NCI-H146 treated with DMSO at 0.1 percent for 48 hours (cell line): Measurements from ENCODE around the gene DIP2A.

Experiments used
- DNase-seq: peaks from one replicate; lab custom pipeline; 2025; ENCODE audit not compliant: unreplicated experiment; lab: John Stamatoyannopoulos, UW

The DIP2A gene

DNA sequence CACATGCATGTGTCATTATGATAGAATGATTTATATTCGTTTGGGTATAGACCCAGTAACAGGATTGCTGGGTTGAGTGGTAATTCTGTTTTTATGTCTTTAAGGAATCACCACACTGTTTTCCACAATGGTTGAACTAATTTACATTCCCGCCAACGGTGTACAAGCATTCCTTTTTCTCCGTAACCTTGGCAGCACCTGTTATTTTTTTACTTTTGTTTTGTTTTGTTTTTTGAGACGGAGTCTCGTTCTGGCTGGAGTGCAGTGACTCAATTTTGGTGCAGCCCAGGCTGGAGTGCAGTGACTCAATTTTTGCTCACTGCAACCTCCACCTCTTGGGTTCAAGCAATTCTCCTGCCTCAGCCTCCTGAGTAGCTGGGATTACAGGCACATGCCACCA, 154.7 kb downstream of the DIP2A start:
- DNase-seq: no peak

- no peak for DNase-seq
Observed at GRCh38 chr21:46616050-46616449, 157.4 kb downstream of the DIP2A start.

- DNase-seq: no peak
Observed at GRCh38 chr21:46616656-46617055, 158.0 kb downstream of the DIP2A start.

- DNase-seq: no peak
Observed at GRCh38 chr21:46617267-46618051, 158.8 kb downstream of the DIP2A start.

- no peak for DNase-seq
Observed at GRCh38 chr21:46618738-46619379, 160.2 kb downstream of the DIP2A start.
